MM.1S (cell line): ENCODE data around the gene LIF.

Experiments
- DNase-seq: peaks from one replicate; pipeline ENCODE4 v3.0.0-alpha.2; 2015
- H2AFZ ChIP-seq: fragments of 300-600 bp; sonication (generic); 2 replicates; pipeline ENCODE4 v1.6.0; 2016; ENCODE audit warnings: antibody characterized with exemption, low read length
- H3F3A ChIP-seq: fragments of 300-600 bp; sonication (generic); 2 replicates; pipeline ENCODE4 v1.6.1; 2016; ENCODE audit warnings: mild to moderate bottlenecking, antibody characterized with exemption, low read length, moderate library complexity, mixed read lengths; ENCODE audit not compliant: insufficient read depth
- H3K27ac ChIP-seq: fragments of 300-600 bp; sonication (generic); 2 replicates; pipeline ENCODE4 v1.5.1; 2016; ENCODE audit warnings: mild to moderate bottlenecking, low read length
- H3K27me3 ChIP-seq: fragments of 300-600 bp; sonication (generic); replicated peaks from 2 replicates; pipeline ENCODE4 v1.6.0; 2016; ENCODE audit warnings: low read length; ENCODE audit not compliant: insufficient read depth
- H3K36me3 ChIP-seq: fragments of 300-600 bp; sonication (generic); replicated peaks from 2 replicates; pipeline ENCODE4 v1.6.1; 2016; ENCODE audit warnings: mild to moderate bottlenecking, low read length, mixed read lengths; ENCODE audit not compliant: insufficient read depth
- H3K4me1 ChIP-seq: fragments of 300-600 bp; sonication (generic); 2 replicates; pipeline ENCODE4 v1.6.1; 2016; ENCODE audit warnings: low read length, mixed read lengths
- H3K4me2 ChIP-seq: fragments of 300-600 bp; sonication (generic); 2 replicates; pipeline ENCODE4 v1.6.0; 2016; ENCODE audit warnings: low read depth, low read length
- H3K4me3 ChIP-seq: fragments of 300-600 bp; sonication (generic); 2 replicates; pipeline ENCODE4 v1.5.1; 2016; ENCODE audit warnings: low read length, mixed read lengths
- H3K79me2 ChIP-seq: fragments of 300-600 bp; sonication (generic); 2 replicates; pipeline ENCODE4 v1.6.1; 2016; ENCODE audit warnings: mixed run types, low read length, mixed read lengths
- H3K9ac ChIP-seq: fragments of 300-600 bp; sonication (generic); 2 replicates; pipeline ENCODE4 v1.6.1; 2016; ENCODE audit warnings: low read length, mixed read lengths
- H3K9me2 ChIP-seq: fragments of 300-600 bp; sonication (generic); replicated peaks from 2 replicates; pipeline ENCODE4 v1.6.1; 2016; ENCODE audit warnings: mild to moderate bottlenecking, low read length, mixed read lengths; ENCODE audit not compliant: insufficient read depth
- H3K9me3 ChIP-seq: fragments of 300-600 bp; sonication (generic); replicated peaks from 2 replicates; pipeline ENCODE4 v1.6.1; 2016; ENCODE audit warnings: mild to moderate bottlenecking, low read length, mixed read lengths; ENCODE audit not compliant: insufficient read depth
- H4K20me1 ChIP-seq: fragments of 300-600 bp; sonication (generic); 2 replicates; pipeline ENCODE4 v1.6.1; 2016; ENCODE audit warnings: mild to moderate bottlenecking, low read length, moderate library complexity, mixed read lengths; ENCODE audit not compliant: insufficient read depth
- CTCF ChIP-seq: fragments of 300-600 bp; sonication (generic); IDR thresholded peaks from 2 replicates; pipeline ENCODE4 v1.5.1; 2016; ENCODE audit warnings: antibody characterized with exemption, low read length, mixed read lengths
- EZH2 ChIP-seq: fragments of 300-600 bp; sonication (generic); optimal IDR thresholded peaks from 2 replicates; pipeline ENCODE3; 2017; ENCODE audit warnings: low read depth, mild to moderate bottlenecking, antibody characterized with exemption, low read length, mixed read lengths
- EZH2phosphoT487 ChIP-seq: fragments of 300-600 bp; sonication (generic); IDR thresholded peaks from 2 replicates; pipeline ENCODE4 v1.6.1; 2018; ENCODE audit warnings: antibody characterized with exemption, low read length

Gene LIF

DNA sequence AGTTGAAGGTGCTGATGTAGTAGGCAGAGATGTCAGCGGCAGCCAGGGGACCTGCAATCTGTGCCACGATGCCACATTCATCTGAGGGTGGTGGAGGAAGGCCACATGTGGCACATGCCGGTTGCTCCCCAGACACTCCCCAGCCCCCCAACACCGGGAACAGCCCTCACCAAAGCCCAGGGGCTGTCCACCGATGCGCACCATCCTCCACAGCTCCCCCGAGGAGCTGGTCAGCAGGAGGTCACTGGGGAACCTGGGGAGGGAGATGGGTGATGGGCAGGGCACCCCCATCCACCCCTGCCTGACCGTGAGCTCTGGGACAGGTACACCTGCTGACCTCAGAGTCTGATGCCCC, 39.3 kb upstream of the LIF start:
- Histone ChIP-seq H4K20me1 (no peaks in the 10 kb centered on the region), H3K9ac (no peak overlapping the region), H3K27ac (no peak overlapping the region), H3K79me2 (no peaks in the 10 kb centered on the region), H3F3A (peaks cover 20% of the 10 kb centered on the region), H3K4me1 (peaks cover 17% of the 10 kb centered on the region; the same call in 1 of the 2 replicates), H3K4me2 (no peak overlapping the region), H3K9me3 (no peaks in the 10 kb centered on the region), H3K27me3 (no peaks in the 10 kb centered on the region), H3K4me3 (no peak overlapping the region), H3K36me3 (no peaks in the 10 kb centered on the region), H2AFZ (no peak overlapping the region), H3K9me2 (no peaks in the 10 kb centered on the region)
- DNase-seq = no peak
- TF ChIP-seq EZH2 = no peak
- TF ChIP-seq CTCF = no peak
- no peak for TF ChIP-seq EZH2phosphoT487

DNA sequence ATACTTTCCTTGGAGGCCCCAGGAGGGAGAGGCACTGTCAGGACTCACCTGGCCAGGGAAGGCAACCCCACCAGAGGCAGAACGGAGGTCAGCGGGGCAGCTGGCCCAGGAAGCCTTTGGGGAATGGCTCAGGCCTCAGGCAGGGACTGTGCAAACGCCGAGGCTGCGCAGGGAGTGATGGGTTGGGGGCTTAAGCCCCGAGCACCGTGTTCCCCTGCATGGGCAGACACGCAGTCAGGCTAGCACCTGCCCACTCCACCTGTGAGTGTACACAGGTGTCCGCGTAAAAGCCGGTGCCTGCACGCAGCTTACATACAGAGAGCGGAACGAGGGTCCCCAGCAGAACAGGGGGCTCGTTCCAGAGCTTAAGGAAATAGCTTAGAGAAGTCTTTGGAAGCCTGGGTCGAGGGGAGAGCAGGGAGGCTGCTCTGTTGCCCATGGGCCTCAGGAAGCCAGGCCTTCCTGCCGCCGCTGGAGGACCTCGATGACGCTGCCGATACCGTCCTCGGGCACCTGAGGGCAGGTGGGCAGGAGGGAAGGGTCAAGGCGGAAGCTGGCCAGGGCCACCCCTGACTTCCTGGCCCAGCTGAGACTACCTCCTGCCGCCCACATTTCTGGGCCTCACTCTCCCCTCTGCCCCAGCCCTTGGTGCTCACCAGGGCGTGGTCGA, 38.8 kb upstream of the LIF start:
- Histone ChIP-seq H3K9ac (no peak overlapping the region), H3K4me1 (peaks cover 13% of the 10 kb centered on the region; the same call in 1 of the 2 replicates)

GRCh38 chr22:30284666-30285065, 38.1 kb upstream of the LIF start:
- H3K9me3 ChIP-seq = no peaks in the 10 kb centered on the region
- no peaks in the 10 kb centered on the region for H3K36me3 ChIP-seq
- TF ChIP-seq CTCF (no peak), EZH2phosphoT487 (no peak), EZH2 (no peak)
- H3K4me2 ChIP-seq = no peak overlapping the region
- no peak overlapping the region for H3K9ac ChIP-seq
- H3K4me1 ChIP-seq = peaks cover 8% of the 10 kb centered on the region; the same call in 1 of the 2 replicates
- peaks cover 10% of the 10 kb centered on the region for H3F3A ChIP-seq
- no peak for DNase-seq
- H2AFZ ChIP-seq = no peak overlapping the region
- H3K27ac ChIP-seq = no peak overlapping the region
- no peaks in the 10 kb centered on the region; the same call in 1 of the 2 replicates for H3K27me3 ChIP-seq
- no peaks in the 10 kb centered on the region for H3K79me2 ChIP-seq
- H4K20me1 ChIP-seq = no peaks in the 10 kb centered on the region
- no peaks in the 10 kb centered on the region for H3K9me2 ChIP-seq
- no peak overlapping the region for H3K4me3 ChIP-seq

More for the DNA sequence above, 38.8 kb upstream of the LIF start:
- no peak for DNase-seq
- Histone ChIP-seq H3K79me2 (no peaks in the 10 kb centered on the region), H2AFZ (no peak overlapping the region), H3K9me2 (no peaks in the 10 kb centered on the region), H4K20me1 (no peaks in the 10 kb centered on the region), H3K9me3 (no peaks in the 10 kb centered on the region), H3K4me2 (no peak overlapping the region), H3K4me3 (no peak overlapping the region), H3F3A (peaks cover 15% of the 10 kb centered on the region), H3K27ac (no peak overlapping the region), H3K27me3 (no peaks in the 10 kb centered on the region), H3K36me3 (no peaks in the 10 kb centered on the region)
- TF ChIP-seq EZH2 (no peak), CTCF (no peak), EZH2phosphoT487 (no peak)
